ENCODE measurements around the gene TICAM2.

TICAM2 gene

DNA sequence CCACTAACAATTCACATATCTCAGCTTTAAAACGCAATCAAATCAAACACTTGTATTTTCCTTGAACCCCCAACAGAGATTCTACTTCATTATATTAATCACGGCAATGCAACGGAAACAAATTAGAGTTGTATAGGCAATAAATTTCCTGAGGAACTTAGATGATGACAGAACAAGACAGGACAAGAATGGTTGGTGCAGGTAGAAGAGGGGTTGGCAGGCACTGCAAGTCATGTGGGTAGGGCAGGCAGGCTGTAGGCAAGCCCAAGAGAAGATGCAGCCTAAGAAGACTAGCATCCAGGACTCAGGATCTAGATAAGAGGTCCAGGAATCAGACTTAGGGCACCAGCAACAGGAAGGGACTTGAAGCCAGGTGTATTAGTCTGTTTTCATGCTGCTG, 41.1 kb downstream of the TICAM2 start:
- DNase-seq, result no peak

- no peak for DNase-seq
These were observed 42.8 kb downstream of the TICAM2 start for GRCh38 chr5:115559524-115559923.

- DNase-seq, result no peak
These were observed 43.8 kb downstream of the TICAM2 start for GRCh38 chr5:115558388-115558956.

DNA sequence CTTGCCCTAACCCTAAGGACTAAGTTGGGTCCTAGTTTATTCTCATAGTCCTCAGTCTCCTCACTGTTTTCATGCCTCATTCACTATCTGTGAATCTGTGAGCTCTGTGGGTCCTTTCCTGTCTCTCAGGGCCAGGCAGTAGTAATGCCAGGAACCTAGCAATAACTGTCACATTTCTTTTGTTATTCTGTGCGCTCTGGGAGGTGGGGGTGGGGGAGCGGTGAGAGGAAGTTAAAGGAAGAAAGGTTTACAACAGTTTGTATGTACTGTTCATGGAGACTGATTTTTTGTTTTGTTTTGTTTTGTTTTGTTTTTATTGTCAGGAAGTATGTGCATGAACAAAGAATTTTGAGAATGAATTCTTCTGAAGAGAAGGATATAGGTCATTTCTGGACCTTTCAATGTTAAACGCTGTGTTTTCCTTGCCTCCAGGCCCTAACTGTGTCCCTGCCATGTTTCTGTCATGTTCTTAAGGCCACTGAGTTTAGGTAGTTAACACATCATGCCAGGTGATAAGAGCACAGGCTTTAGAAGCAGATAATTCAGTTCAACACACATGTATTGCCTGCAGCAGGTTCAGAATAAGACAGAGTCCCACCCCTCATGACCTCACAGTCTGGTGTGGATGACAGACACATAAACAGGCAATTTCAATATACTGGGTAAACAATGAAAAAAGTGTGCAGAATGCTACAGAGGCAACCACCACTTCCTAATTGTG, 44.5 kb downstream of the TICAM2 start:
- no peak for DNase-seq

- DNase-seq, result no peak
These were observed 46.0 kb downstream of the TICAM2 start for GRCh38 chr5:115556276-115556675.

GRCh38 chr5:115555084-115555633, 47.1 kb downstream of the TICAM2 start:
- DNase-seq, result no peak

DNA sequence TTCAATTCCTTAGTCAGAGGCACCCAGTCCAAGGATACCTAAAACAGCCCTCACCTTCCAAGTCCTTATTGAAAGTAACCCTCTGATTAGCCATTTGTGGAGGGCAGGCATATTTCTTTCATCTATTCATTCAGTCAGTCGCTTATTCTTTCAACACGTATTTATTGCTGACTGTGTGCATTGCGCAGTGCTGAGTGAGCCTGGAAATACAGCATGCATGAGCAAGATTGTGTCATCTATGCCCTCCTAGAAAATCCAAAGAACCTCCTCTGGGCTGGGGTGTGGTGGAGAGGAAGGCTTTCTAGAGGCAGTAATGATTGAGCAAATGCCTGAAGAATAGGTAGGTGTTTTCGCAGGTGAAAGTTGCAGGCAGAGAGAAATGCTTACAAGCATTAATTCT, 49.2 kb downstream of the TICAM2 start:
- no peak for DNase-seq

DNA sequence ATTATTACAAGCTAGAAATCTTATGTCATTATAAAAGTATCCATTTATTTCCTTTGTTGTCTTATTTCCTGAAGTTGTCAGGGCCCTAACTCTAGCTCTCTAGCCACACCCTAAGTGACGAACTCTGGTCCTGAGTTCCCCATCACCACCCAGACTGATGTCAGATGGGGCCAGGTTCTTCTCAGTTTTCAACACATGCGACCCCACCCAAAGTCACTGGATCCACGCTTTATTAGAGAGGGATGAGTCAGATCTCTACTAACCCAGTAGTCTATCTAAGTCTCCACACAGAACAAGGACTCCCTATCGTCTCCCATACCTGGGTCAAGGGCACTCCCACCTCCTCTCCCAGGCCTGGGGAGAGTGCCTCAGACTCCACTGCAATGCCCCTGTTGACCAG, 50.9 kb downstream of the TICAM2 start:
- no peak for DNase-seq

GRCh38 chr5:115549154-115549553, 53.1 kb downstream of the TICAM2 start:
- no peak for DNase-seq

GRCh38 chr5:115548683-115549082, 53.6 kb downstream of the TICAM2 start:
- no peak for DNase-seq

DNA sequence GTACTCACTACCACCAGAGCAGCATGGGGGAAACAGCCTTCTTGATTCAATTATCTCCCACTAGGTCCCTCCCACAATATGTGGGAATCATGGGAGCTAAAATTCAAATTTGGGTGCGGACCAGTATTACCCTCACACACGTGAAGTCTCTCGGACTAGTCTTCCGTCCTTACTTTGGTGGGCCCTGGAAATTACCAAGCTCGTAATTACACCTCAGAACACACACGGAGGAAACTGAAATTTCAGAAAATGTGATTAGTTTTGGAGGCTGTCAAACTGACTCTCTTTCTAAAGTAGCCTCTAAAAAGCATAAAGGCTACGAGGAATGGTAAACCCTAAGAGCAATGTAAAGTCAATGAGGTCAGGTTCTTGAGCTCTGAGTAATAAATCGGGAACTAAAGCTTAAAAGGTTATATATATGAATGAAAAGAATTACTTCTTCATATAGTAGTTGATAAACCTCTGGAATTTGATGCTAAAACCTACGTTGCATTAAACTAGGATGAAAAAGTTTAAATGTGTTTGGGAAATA, 56.9 kb downstream of the TICAM2 start:
- DNase-seq, result no peak

DNA sequence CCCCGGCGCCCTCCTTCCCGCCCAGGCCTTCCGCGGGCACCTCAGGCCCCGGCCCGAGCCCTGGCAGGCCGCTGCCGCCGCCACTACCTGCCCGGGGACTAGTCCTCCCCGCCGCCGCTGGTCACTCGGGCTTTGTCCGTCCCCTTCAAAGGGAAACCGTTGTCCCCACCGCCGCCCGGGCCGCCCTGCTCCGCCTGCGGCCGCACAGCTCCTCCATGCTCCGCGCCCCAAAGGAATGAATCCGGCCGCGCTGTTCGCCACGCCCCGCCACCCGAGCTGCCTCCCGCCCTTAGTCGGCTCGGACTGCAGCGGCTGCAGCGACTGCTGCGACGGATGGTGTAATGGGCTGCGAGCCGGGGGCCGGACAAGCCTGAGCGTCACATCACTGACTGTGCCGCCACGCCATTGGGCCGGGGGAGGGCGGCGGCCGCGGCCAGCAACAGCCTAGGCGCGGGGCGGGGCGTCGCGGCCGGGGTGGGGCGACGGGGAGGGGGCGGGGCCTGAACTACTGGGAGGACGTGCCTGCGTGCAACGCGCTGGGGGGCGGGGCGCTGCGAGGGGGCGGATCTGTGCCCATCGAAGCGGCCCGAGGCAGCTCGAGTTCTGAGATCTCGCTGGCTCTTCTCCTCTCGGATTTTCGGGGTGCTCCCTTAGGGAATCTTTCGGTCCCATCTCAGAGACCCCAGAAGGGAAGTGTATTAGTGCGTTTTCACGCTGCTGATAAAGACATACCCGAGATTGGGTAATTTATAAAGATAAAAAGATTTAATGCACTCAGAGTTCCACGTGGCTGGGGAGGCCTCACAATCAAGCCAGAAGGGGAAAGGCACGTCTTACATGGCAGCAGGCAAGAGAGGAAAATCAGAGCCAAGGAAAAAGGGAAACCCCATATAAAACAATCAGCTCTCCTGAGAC, 57.6 kb downstream of the TICAM2 start, which contains the start of gene FEM1C:
Gene FEM1C, minus strand, starts transcription at position 340 of the 915 bp plus-strand sequence. CDS start 1,282 bp downstream, outside the sequence.
- DNase-seq, result peak; percentile 96

GRCh38 chr5:115544043-115544435, 58.2 kb downstream of the TICAM2 start:
- DNase-seq, result no peak

DNA sequence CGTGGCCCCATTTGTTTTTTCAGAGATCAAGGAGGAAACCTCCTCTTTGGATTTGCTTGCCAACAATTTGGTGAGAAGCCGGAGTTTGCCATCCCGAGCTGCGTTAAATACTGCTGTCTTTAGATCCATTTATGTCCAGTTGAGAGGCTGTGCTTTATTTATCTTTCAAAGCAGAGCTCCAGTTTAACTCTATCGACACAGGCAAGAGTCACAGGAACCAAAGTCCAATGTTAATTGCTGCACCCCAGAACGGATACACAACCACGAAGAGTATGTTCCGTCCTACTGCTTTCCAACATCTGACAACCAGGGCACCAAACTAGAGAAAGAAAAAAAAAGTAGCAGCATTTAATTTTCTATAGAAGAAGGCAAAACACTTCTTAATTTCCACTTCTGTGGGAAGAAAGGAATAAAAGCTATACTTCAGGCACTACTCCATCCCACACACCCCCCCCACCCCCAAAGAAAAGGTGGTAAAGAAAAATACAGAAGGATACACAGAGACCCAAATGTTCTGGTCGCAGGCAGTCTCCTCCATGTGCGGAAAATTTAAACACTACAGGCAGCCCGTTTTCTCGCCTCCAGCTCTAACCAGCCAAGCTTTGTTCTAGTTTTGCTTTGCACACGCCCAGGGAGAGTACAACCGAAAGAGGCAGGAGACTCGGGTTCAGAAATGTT, 58.8 kb downstream of the TICAM2 start:
- peak; percentile 73 for DNase-seq

- no peak for DNase-seq
These were observed 59.5 kb downstream of the TICAM2 start for GRCh38 chr5:115542651-115543364.

- no peak for DNase-seq
These were observed 60.2 kb downstream of the TICAM2 start for GRCh38 chr5:115542086-115542485.

GRCh38 chr5:115541611-115542010, 60.7 kb downstream of the TICAM2 start:
- DNase-seq, result no peak

DNA sequence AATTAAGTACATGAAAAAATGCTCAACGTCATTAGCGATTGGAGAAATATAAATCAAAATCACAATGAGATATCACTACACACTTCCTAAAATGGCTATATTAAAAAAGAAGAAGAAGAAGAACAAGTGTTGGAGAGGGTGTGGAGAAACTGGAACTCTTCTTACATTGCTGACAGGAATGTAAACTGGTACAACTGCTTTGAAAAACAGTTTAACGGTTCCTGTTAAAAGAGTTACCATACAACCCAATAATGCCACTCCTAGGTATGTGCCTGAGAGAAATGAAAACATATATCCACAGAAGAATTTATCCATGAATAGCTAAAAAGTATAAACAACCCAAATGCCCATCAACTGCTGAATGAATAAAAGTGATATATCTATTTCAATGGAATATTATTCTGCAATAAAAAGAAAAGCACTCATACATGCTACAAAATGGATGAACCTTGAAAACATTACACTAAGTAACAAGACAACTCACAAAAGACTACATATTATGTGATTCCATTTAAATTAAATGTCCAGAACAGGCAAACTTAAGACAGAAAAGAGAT, 66.7 kb downstream of the TICAM2 start:
- DNase-seq, result no peak

- DNase-seq, result no peak
These were observed 69.8 kb downstream of the TICAM2 start for GRCh38 chr5:115532517-115532916.

GRCh38 chr5:115531787-115532367, 70.4 kb downstream of the TICAM2 start:
- no peak for DNase-seq

GRCh38 chr5:115531380-115531779, 70.9 kb downstream of the TICAM2 start:
- DNase-seq, result no peak
